ENCODE data around the gene PPP4R3A. TPM values are rescaled to one million over a fixed set of nuclear protein-coding genes. Genes with fewer than 3 reads are reported as not detected.

PPP4R3A gene
- total RNA-seq, 1 experiment from 2014 or later, result 124 TPM

GRCh38 chr14:91417120-91417982, 92.8 kb downstream of the PPP4R3A start, which contains the start of gene CCDC88C (continued):
- TF ChIP-seq E2F1 (CRISPR knock-in tag; IDR thresholded peaks at IDR 0.05) (no peak), RELA (CRISPR knock-in tag; IDR thresholded peaks at IDR 0.05; ENCODE audit: borderline replicate concordance) (no peak), NFYB (CRISPR knock-in tag; conservative IDR thresholded peaks at IDR 0.05; ENCODE audit: low read depth) (no peak)

GRCh38 chr14:91416744-91417119, 93.4 kb downstream of the PPP4R3A start:
- ATAC-seq, result no peak
- CTCF ChIA-PET, result interaction anchor here (1.2 to 7.0 kb wide), 9 partner anchors 10 to 495 kb away, joined by 3 to 97 read pairs (median 11); no protein-coding TSS in a partner anchor

GRCh38 chr14:91415794-91416743, 94.0 kb downstream of the PPP4R3A start:
- DNase-seq (ENCODE audit: low spot score), result no peak
- H3K27ac Mint-ChIP-seq, result peak overlapping the region; percentile 66
- H3K4me3 Mint-ChIP-seq, result peak overlapping the region; percentile 78
- ChIA-PET CTCF (interaction anchor here (1.2 to 7.0 kb wide), 5 partner anchors 11 to 130 kb away, joined by 3 to 97 read pairs (median 16); no protein-coding TSS in a partner anchor), POLR2A (no interaction called here)
- no peak for ATAC-seq
- TF ChIP-seq CDX4 (CRISPR knock-in tag; IDR thresholded peaks at IDR 0.05; ENCODE audit: borderline replicate concordance), result no peak
- peak; percentile 13; the same call in 1 of the 2 replicates for TF ChIP-seq GABPB1 (CRISPR knock-in tag; IDR thresholded peaks at IDR 0.05)
- H3K27me3 Mint-ChIP-seq (ENCODE audit: low read depth), result no peaks in the 10 kb centered on the region; the same call in 1 of the 2 replicates
- H3K4me1 Mint-ChIP-seq, result peaks cover 49% of the 10 kb centered on the region
- H3K9me3 Mint-ChIP-seq, result no peaks in the 10 kb centered on the region
- H3K36me3 Mint-ChIP-seq, result peaks cover 5% of the 10 kb centered on the region

More at GRCh38 chr14:91416744-91417119, 93.4 kb downstream of the PPP4R3A start:
- DNase-seq (ENCODE audit: low spot score), result no peak
- POLR2A ChIA-PET, result interaction anchor here (1.3 kb wide), 1 partner anchor 62 kb away, joined by 3 read pairs; no protein-coding TSS in a partner anchor
- no peaks in the 10 kb centered on the region; the same call in 1 of the 2 replicates for H3K27me3 Mint-ChIP-seq (ENCODE audit: low read depth)
- H3K27ac Mint-ChIP-seq, result no peak overlapping the region
- TF ChIP-seq ZNF263 (CRISPR knock-in tag; IDR thresholded peaks at IDR 0.05; ENCODE audit: low read depth), result no peak
- TF ChIP-seq NFE2L1 (CRISPR knock-in tag; IDR thresholded peaks at IDR 0.05), result 0 out of 2 replicates have a peak, but pooled peaks have one; percentile 15
- TF ChIP-seq, protein P1, sequence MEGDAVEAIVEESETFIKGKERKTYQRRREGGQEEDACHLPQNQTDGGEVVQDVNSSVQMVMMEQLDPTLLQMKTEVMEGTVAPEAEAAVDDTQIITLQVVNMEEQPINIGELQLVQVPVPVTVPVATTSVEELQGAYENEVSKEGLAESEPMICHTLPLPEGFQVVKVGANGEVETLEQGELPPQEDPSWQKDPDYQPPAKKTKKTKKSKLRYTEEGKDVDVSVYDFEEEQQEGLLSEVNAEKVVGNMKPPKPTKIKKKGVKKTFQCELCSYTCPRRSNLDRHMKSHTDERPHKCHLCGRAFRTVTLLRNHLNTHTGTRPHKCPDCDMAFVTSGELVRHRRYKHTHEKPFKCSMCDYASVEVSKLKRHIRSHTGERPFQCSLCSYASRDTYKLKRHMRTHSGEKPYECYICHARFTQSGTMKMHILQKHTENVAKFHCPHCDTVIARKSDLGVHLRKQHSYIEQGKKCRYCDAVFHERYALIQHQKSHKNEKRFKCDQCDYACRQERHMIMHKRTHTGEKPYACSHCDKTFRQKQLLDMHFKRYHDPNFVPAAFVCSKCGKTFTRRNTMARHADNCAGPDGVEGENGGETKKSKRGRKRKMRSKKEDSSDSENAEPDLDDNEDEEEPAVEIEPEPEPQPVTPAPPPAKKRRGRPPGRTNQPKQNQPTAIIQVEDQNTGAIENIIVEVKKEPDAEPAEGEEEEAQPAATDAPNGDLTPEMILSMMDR (IDR thresholded peaks at IDR 0.05), result no peak
- no peak for TF ChIP-seq FOXJ3 (CRISPR knock-in tag; IDR thresholded peaks at IDR 0.05; ENCODE audit: borderline replicate concordance)
- peak; percentile 9; the same call in 1 of the 2 replicates for TF ChIP-seq HMGXB4 (CRISPR knock-in tag; IDR thresholded peaks at IDR 0.05)
- no peaks in the 10 kb centered on the region for H3K9me3 Mint-ChIP-seq
- H3K36me3 Mint-ChIP-seq, result peaks cover 5% of the 10 kb centered on the region; the same call in 1 of the 2 replicates
- H3K4me3 Mint-ChIP-seq, result peak overlapping the region; percentile 78
- H3K4me1 Mint-ChIP-seq, result peaks cover 46% of the 10 kb centered on the region
